ENCODE measurements around the gene IRF9. TPM values are rescaled to one million over a fixed set of nuclear protein-coding genes. Genes with fewer than 3 reads are reported as not detected.

The IRF9 gene
- total and polyA plus RNA-seq, 2 of the 13 experiments (the other 11 are each of a cell fraction or from before 2014, with no cell fraction given): 14.9 to 49.7 TPM

- TF ChIP-seq, protein P1, sequence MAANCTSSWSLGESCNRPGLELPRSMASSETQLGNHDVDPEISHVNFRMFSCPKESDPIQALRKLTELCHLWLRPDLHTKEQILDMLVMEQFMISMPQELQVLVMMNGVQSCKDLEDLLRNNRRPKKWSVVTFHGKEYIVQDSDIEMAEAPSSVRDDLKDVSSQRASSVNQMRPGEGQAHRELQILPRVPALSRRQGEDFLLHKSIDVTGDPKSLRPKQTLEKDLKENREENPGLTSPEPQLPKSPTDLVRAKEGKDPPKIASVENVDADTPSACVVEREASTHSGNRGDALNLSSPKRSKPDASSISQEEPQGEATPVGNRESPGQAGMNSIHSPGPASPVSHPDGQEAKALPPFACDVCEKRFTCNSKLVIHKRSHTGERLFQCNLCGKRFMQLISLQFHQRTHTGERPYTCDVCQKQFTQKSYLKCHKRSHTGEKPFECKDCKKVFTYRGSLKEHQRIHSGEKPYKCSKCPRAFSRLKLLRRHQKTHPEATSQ (CRISPR knock-in tag; IDR thresholded peaks at IDR 0.05; ENCODE audit: borderline replicate concordance): peak; percentile 72
- TF ChIP-seq GABPB1 (CRISPR knock-in tag; IDR thresholded peaks at IDR 0.05) (no peak), HHEX (CRISPR knock-in tag; IDR thresholded peaks at IDR 0.05) (no peak), CHD2 (IDR thresholded peaks at IDR 0.05; ENCODE audit: low read depth, low read length) (no peak), KAT8 (CRISPR knock-in tag; IDR thresholded peaks at IDR 0.05) (no peak), KLF15 (CRISPR knock-in tag; IDR thresholded peaks at IDR 0.05; ENCODE audit: borderline replicate concordance) (no peak), IKZF1 (IDR thresholded peaks at IDR 0.05) (no peak), ZNF281 (CRISPR knock-in tag; IDR thresholded peaks at IDR 0.05; ENCODE audit: borderline replicate concordance) (peak; percentile 4; the same call in 1 of the 2 replicates), ZNF264 (CRISPR knock-in tag; IDR thresholded peaks at IDR 0.05) (peak; percentile 74; the same call in 1 of the 2 replicates), ZC3H4 (CRISPR knock-in tag; IDR thresholded peaks at IDR 0.05; ENCODE audit: borderline replicate concordance) (peak; percentile 85), ZMYM4 (CRISPR knock-in tag; IDR thresholded peaks at IDR 0.05) (0 out of 2 replicates have a peak, but pooled peaks have one; percentile 40), ARNTL (CRISPR knock-in tag; IDR thresholded peaks at IDR 0.05) (peak; percentile 34; the same call in 1 of the 2 replicates), TRIM24 (CRISPR knock-in tag; IDR thresholded peaks at IDR 0.05) (no peak), FOSL1 (CRISPR knock-in tag; IDR thresholded peaks at IDR 0.05; ENCODE audit: borderline replicate concordance) (0 out of 2 replicates have a peak, but pooled peaks have one; percentile 25), NAIF1 (CRISPR knock-in tag; IDR thresholded peaks at IDR 0.05; ENCODE audit: borderline replicate concordance) (no peak), FOXJ3 (CRISPR knock-in tag; IDR thresholded peaks at IDR 0.05; ENCODE audit: borderline replicate concordance) (peak; percentile 13; the same call in 1 of the 2 replicates), ZFP62 (CRISPR knock-in tag; IDR thresholded peaks at IDR 0.05) (no peak)
- TF ChIP-seq, protein P2, sequence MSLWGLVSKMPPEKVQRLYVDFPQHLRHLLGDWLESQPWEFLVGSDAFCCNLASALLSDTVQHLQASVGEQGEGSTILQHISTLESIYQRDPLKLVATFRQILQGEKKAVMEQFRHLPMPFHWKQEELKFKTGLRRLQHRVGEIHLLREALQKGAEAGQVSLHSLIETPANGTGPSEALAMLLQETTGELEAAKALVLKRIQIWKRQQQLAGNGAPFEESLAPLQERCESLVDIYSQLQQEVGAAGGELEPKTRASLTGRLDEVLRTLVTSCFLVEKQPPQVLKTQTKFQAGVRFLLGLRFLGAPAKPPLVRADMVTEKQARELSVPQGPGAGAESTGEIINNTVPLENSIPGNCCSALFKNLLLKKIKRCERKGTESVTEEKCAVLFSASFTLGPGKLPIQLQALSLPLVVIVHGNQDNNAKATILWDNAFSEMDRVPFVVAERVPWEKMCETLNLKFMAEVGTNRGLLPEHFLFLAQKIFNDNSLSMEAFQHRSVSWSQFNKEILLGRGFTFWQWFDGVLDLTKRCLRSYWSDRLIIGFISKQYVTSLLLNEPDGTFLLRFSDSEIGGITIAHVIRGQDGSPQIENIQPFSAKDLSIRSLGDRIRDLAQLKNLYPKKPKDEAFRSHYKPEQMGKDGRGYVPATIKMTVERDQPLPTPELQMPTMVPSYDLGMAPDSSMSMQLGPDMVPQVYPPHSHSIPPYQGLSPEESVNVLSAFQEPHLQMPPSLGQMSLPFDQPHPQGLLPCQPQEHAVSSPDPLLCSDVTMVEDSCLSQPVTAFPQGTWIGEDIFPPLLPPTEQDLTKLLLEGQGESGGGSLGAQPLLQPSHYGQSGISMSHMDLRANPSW (CRISPR knock-in tag; IDR thresholded peaks at IDR 0.05; ENCODE audit: borderline replicate concordance): no peak
- TF ChIP-seq, protein P3, sequence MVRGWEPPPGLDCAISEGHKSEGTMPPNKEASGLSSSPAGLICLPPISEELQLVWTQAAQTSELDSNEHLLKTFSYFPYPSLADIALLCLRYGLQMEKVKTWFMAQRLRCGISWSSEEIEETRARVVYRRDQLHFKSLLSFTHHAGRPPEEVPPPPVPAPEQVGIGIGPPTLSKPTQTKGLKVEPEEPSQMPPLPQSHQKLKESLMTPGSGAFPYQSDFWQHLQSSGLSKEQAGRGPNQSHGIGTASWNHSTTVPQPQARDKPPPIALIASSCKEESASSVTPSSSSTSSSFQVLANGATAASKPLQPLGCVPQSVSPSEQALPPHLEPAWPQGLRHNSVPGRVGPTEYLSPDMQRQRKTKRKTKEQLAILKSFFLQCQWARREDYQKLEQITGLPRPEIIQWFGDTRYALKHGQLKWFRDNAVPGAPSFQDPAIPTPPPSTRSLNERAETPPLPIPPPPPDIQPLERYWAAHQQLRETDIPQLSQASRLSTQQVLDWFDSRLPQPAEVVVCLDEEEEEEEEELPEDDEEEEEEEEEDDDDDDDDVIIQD (CRISPR knock-in tag; IDR thresholded peaks at IDR 0.05; ENCODE audit: low read depth): no peak
- TF ChIP-seq, protein P4, sequence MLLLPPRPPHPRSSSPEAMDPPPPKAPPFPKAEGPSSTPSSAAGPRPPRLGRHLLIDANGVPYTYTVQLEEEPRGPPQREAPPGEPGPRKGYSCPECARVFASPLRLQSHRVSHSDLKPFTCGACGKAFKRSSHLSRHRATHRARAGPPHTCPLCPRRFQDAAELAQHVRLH (CRISPR knock-in tag; IDR thresholded peaks at IDR 0.05; ENCODE audit: borderline replicate concordance, low read depth): no peak
Observed at GRCh38 chr14:24196071-24197055, 35.3 kb downstream of the IRF9 start (continued).

Measured in HepG2 (cell line).